Measurements from ENCODE around the gene PRDX5. TPM values are rescaled to one million over a fixed set of nuclear protein-coding genes. Genes with fewer than 3 reads are reported as not detected.
A peak's percentile ranks its signal among the peaks of the same experiment; 100 is the strongest.

PRDX5 gene
- total and polyA plus RNA-seq, 2 donors (not counting 1 experiment from before 2014, with no cell fraction given): 50.4 to 95.5 TPM

DNA sequence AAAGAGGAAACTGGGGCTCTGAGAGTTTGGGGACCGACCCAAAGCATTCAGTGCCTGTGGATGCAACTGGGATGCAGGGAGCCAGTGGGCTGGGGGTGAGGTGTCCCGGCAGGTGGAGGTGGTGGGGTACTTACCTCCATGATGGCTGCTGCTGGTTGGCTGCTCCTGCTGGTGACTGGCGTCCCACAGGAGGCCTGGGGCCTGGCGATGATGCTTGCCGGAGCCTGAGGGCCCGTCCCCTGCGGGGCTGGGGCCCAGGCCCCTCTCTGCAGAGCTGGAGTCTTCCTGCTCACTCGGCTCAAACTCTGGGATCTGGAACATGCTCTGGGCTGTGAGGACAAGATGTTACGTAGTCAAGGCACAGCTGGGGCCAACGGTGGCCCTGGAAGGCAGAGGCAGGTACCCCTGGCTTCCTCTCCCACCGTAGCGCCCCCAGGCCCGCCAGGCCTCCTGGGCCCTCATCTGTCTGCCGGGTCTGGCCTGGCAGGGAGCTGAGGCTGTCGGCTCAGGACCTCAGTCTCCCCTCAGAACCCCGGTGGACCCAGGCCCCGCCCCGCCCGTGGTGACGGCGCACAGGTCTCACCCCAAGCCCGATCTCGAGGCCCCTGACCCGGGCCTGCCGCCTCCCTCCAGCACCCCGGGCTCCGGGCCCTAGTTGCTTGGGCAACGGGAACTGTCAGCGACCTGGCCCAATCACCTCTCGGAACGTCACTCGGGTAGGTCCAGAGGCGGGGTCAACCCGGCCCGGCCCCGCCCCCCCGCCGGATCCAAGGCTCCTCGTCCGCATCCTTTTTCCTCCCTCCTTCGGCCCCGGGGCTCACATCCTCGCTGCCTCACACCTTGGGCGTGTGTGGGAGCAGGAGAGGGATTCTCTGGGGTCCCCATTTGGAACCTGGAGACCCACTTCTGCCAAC, 33.6 kb upstream of the PRDX5 start, which contains the start of gene BAD:
BAD (minus strand) TSS at position 618 of the 914 bp plus-strand sequence; CDS start at position 321, 297 bp downstream.
- Histone ChIP-seq H3K4me2 (replicated peaks; ENCODE audit: low read depth, low read length, poor library complexity, severe bottlenecking) (peak within 1 kb of the TSS; percentile 97), H2AFZ (ENCODE audit: insufficient read depth, low read depth, low read length, poor library complexity, severe bottlenecking) (peak within 1 kb of the TSS; percentile 74), H3K36me3 (replicated peaks in 1 of 2; ENCODE audit: control extremely low read depth in 1 of 2, control insufficient read depth in 1 of 2, extremely low read depth in 1 of 2, insufficient read depth in 2 of 2, low read length in 1 of 2) (peaks cover 0 to 7% of the 10 kb centered on the region in 2 experiments), H3K4me3 (ENCODE audit: control extremely low read depth in 1 of 5, extremely low read depth in 1 of 5, insufficient read depth in 1 of 5, low read depth in 2 of 5, low read length in 4 of 5) (peak within 1 kb of the TSS; percentile 61 to 97 (median 90)), H3K27ac (ENCODE audit: low read length in 2 of 2) (peak within 1 kb of the TSS; percentile 100), H3K9ac (ENCODE audit: low read length) (peak within 1 kb of the TSS; percentile 100), H3K27me3 (replicated peaks in 1 of 4; ENCODE audit: control extremely low read depth in 1 of 4, control insufficient read depth in 3 of 4, insufficient read depth in 4 of 4, low read length in 3 of 4) (no peaks in the 10 kb centered on the region), H3K79me2 (ENCODE audit: control insufficient read depth, insufficient read depth, low read length) (peaks cover 34% of the 10 kb centered on the region), H4K20me1 (ENCODE audit: control insufficient read depth, insufficient read depth, low read length, poor library complexity, severe bottlenecking) (peaks cover 12% of the 10 kb centered on the region), H3K4me1 (ENCODE audit: control insufficient read depth in 2 of 2, insufficient read depth in 2 of 2, low read length in 2 of 2) (peaks cover 13 to 18% of the 10 kb centered on the region in 2 donors), H3K9me3 (ENCODE audit: control extremely low read depth in 1 of 3, control insufficient read depth in 2 of 3, insufficient read depth in 1 of 3, low read length in 2 of 3) (no peaks in the 10 kb centered on the region)
- ATAC-seq (ENCODE audit: low read depth) (peak; percentile 77), DNase-seq (peak; percentile 96)
- WGBS (ENCODE audit: insufficient coverage): 5% methylated on average over 36 of the region's 44 CpGs
- Mint-ChIP-seq H3K27me3 (no peaks in the 10 kb centered on the region), H3K9me3 (ENCODE audit: insufficient read depth) (no peaks in the 10 kb centered on the region), H3K4me1 (peaks cover 20% of the 10 kb centered on the region), H3K27ac (peak within 1 kb of the TSS; percentile 96), H3K4me3 (peak within 1 kb of the TSS; percentile 90)
- ChIA-PET CTCF (interaction anchor here (0.8 to 4.6 kb wide), 11 partner anchors 10 to 88 kb away, joined by 3 to 33 read pairs (median 6); partner anchors contain the start of genes CATSPERZ, PLCB3, PPP1R14B and PRDX5), POLR2A (interaction anchor here (0.6 to 5.7 kb wide), 11 partner anchors 8 to 80 kb away, joined by 3 to 67 read pairs (median 5); partner anchors contain the start of genes DNAJC4, ESRRA, FKBP2 and PLCB3)
- TF ChIP-seq EZH2 (IDR thresholded peaks at IDR 0.05; ENCODE audit: borderline replicate concordance, insufficient read depth, low read depth, low read length, poor library complexity, severe bottlenecking): no peak
- TF ChIP-seq, protein P1, sequence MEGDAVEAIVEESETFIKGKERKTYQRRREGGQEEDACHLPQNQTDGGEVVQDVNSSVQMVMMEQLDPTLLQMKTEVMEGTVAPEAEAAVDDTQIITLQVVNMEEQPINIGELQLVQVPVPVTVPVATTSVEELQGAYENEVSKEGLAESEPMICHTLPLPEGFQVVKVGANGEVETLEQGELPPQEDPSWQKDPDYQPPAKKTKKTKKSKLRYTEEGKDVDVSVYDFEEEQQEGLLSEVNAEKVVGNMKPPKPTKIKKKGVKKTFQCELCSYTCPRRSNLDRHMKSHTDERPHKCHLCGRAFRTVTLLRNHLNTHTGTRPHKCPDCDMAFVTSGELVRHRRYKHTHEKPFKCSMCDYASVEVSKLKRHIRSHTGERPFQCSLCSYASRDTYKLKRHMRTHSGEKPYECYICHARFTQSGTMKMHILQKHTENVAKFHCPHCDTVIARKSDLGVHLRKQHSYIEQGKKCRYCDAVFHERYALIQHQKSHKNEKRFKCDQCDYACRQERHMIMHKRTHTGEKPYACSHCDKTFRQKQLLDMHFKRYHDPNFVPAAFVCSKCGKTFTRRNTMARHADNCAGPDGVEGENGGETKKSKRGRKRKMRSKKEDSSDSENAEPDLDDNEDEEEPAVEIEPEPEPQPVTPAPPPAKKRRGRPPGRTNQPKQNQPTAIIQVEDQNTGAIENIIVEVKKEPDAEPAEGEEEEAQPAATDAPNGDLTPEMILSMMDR (IDR thresholded peaks at IDR 0.05): no peak
- intact Hi-C loops (cut with micrococcal nuclease): loop anchor here (1.0 to 2.0 kb wide), 3 partner anchors 33 to 54 kb away; partner anchors contain the start of genes DNAJC4, FKBP2 and PLCB3

Data from B cell (primary cell).